HG02981 (cell line): Measurements from ENCODE around the gene TGFBR3.

ENCODE experiments used
- ATAC-seq: cut with Tn5 transposase; IDR thresholded peaks from one replicate; pipeline ENCODE4 v1.9.1; 2021; ENCODE audit warnings: mild to moderate bottlenecking, moderate library complexity; ENCODE audit not compliant: unreplicated experiment

Gene TGFBR3

GRCh38 chr1:91718368-91718767, 167.6 kb downstream of the TGFBR3 start:
- ATAC-seq = no peak

- ATAC-seq = no peak
Observed at GRCh38 chr1:91717839-91718238, 168.1 kb downstream of the TGFBR3 start.

- no peak for ATAC-seq
Observed at GRCh38 chr1:91716339-91716738, 169.6 kb downstream of the TGFBR3 start.

GRCh38 chr1:91715416-91716000, 170.4 kb downstream of the TGFBR3 start:
- no peak for ATAC-seq

- no peak for ATAC-seq
Observed at GRCh38 chr1:91714867-91715381, 171.0 kb downstream of the TGFBR3 start.

GRCh38 chr1:91712981-91713841, 172.7 kb downstream of the TGFBR3 start:
- peak; percentile 74 for ATAC-seq

GRCh38 chr1:91712393-91712792, 173.6 kb downstream of the TGFBR3 start:
- no peak for ATAC-seq

- no peak for ATAC-seq
Observed at GRCh38 chr1:91711504-91712247, 174.3 kb downstream of the TGFBR3 start.

- no peak for ATAC-seq
Observed at GRCh38 chr1:91710261-91710660, 175.7 kb downstream of the TGFBR3 start.

- no peak for ATAC-seq
Observed at GRCh38 chr1:91708691-91709090, 177.3 kb downstream of the TGFBR3 start.

- ATAC-seq = no peak
Observed at GRCh38 chr1:91707890-91708218, 178.1 kb downstream of the TGFBR3 start.

GRCh38 chr1:91707114-91707889, 178.6 kb downstream of the TGFBR3 start:
- no peak for ATAC-seq

GRCh38 chr1:91706140-91706957, 179.6 kb downstream of the TGFBR3 start:
- no peak for ATAC-seq

GRCh38 chr1:91704746-91705145, 181.2 kb downstream of the TGFBR3 start:
- no peak for ATAC-seq

- no peak for ATAC-seq
Observed at GRCh38 chr1:91703095-91703494, 182.9 kb downstream of the TGFBR3 start.

- ATAC-seq = no peak
Observed at GRCh38 chr1:91701472-91701869, 184.5 kb downstream of the TGFBR3 start.

GRCh38 chr1:91700771-91701471, 185.0 kb downstream of the TGFBR3 start:
- no peak for ATAC-seq

GRCh38 chr1:91700332-91700731, 185.6 kb downstream of the TGFBR3 start:
- ATAC-seq = no peak

GRCh38 chr1:91699339-91699974, 186.5 kb downstream of the TGFBR3 start:
- no peak for ATAC-seq
